ENCODE measurements around the gene RRM2. TPM values are rescaled to one million over a fixed set of nuclear protein-coding genes. Genes with fewer than 3 reads are reported as not detected.

RRM2 gene
- total RNA-seq, 4 donors from 2014 or later, result 1.7 to 4.6 TPM; not detected in 2

DNA sequence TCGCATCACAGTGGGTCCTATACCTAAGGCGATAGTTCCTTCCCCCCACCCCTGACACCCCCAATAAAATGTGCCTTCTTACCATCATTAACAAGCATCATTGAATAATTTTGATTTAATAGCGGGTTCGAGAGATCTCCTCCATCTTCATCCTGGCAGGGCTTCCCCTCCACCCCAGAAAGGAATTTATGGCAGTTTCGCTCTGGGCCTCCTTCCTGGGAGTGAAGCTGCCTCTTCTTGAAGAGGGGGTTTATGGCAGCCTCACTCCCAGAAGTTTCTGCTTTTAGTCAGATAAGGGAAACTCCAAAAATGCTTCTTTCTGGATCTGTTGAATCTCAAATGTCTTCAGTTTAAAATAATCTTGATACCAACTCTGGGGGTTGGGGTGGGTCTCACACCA lies 45.7 kb downstream of the RRM2 start:
- Histone ChIP-seq H3K4me3 (no peak overlapping the region), H3K36me3 (no peaks in the 10 kb centered on the region), H3K27me3 (no peaks in the 10 kb centered on the region), H3K4me1 (no peaks in the 10 kb centered on the region), H3K9me3 (no peaks in the 10 kb centered on the region), H3K27ac (replicated peaks in 1 of 4) (no peak overlapping the region)
- 94% methylated on average over 5 of the region's 5 CpGs for WGBS
- TF ChIP-seq, protein P1, sequence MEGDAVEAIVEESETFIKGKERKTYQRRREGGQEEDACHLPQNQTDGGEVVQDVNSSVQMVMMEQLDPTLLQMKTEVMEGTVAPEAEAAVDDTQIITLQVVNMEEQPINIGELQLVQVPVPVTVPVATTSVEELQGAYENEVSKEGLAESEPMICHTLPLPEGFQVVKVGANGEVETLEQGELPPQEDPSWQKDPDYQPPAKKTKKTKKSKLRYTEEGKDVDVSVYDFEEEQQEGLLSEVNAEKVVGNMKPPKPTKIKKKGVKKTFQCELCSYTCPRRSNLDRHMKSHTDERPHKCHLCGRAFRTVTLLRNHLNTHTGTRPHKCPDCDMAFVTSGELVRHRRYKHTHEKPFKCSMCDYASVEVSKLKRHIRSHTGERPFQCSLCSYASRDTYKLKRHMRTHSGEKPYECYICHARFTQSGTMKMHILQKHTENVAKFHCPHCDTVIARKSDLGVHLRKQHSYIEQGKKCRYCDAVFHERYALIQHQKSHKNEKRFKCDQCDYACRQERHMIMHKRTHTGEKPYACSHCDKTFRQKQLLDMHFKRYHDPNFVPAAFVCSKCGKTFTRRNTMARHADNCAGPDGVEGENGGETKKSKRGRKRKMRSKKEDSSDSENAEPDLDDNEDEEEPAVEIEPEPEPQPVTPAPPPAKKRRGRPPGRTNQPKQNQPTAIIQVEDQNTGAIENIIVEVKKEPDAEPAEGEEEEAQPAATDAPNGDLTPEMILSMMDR (IDR thresholded peaks at IDR 0.05), result no peak
- TF ChIP-seq POLR2AphosphoS5 (IDR thresholded peaks at IDR 0.05), result no peak
- TF ChIP-seq EP300 (IDR thresholded peaks at IDR 0.05), result no peak
- no peak for TF ChIP-seq POLR2A (IDR thresholded peaks at IDR 0.05; ENCODE audit: low read depth)
- no peak for DNase-seq (ENCODE audit: extremely low spot score)
- intact Hi-C loops (cut with DNase I), result no loop called here

GRCh38 chr2:10169053-10169578 lies 46.6 kb downstream of the RRM2 start:
- intact Hi-C loops (cut with DNase I), result no loop called here
- H3K9me3 ChIP-seq, result no peaks in the 10 kb centered on the region
- H3K27ac ChIP-seq (replicated peaks in 1 of 4), result no peak overlapping the region
- H3K27me3 ChIP-seq, result no peaks in the 10 kb centered on the region
- 94% methylated on average over 7 of the region's 7 CpGs for WGBS
- H3K4me3 ChIP-seq, result no peak overlapping the region
- no peak for TF ChIP-seq POLR2AphosphoS5 (IDR thresholded peaks at IDR 0.05)
- no peak for DNase-seq (ENCODE audit: extremely low spot score)
- no peaks in the 10 kb centered on the region for H3K4me1 ChIP-seq
- no peaks in the 10 kb centered on the region for H3K36me3 ChIP-seq

- H3K36me3 ChIP-seq, result no peaks in the 10 kb centered on the region
- WGBS, result 81% methylated on average over 10 of the region's 11 CpGs
- H3K4me1 ChIP-seq, result no peaks in the 10 kb centered on the region
- intact Hi-C loops (cut with DNase I), result no loop called here
- no peak for DNase-seq (ENCODE audit: extremely low spot score)
- no peaks in the 10 kb centered on the region for H3K9me3 ChIP-seq
- H3K4me3 ChIP-seq, result no peak overlapping the region
- no peaks in the 10 kb centered on the region for H3K27me3 ChIP-seq
- TF ChIP-seq EP300 (IDR thresholded peaks at IDR 0.05), result no peak
- TF ChIP-seq, protein P1 (IDR thresholded peaks at IDR 0.05), result no peak
- TF ChIP-seq POLR2A (IDR thresholded peaks at IDR 0.05; ENCODE audit: low read depth), result no peak
- TF ChIP-seq POLR2AphosphoS5 (IDR thresholded peaks at IDR 0.05), result no peak
- no peak overlapping the region for H3K27ac ChIP-seq (replicated peaks in 1 of 4)
Observed at GRCh38 chr2:10169581-10169980, 47.0 kb downstream of the RRM2 start.

DNA sequence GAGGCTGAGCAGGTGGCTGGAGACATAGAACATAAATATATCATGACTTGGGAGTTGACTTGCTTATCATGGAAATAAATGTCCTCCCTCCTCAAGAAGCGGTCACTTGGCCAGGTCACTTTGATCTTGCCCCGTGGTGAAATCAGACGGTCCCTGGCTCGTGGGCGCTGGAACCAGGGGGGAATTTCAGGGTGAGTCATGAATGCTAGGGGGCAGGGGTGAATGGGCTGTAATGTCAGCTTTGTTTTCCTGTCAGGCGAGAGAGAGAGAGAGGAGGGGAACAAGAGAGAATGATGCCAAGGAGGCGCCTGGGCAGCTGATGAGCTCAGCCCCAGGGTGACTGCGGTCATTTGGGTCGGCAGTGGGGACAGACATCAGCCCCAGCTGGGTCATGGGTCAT lies 47.7 kb downstream of the RRM2 start:
- H3K27me3 ChIP-seq, result no peaks in the 10 kb centered on the region
- 70% methylated on average over 9 of the region's 9 CpGs for WGBS
- no peaks in the 10 kb centered on the region for H3K4me1 ChIP-seq
- DNase-seq (ENCODE audit: extremely low spot score), result no peak
- intact Hi-C loops (cut with DNase I), result no loop called here
- H3K9me3 ChIP-seq, result no peaks in the 10 kb centered on the region
- no peak overlapping the region for H3K27ac ChIP-seq (replicated peaks in 1 of 4)
- no peaks in the 10 kb centered on the region for H3K36me3 ChIP-seq
- TF ChIP-seq EP300 (IDR thresholded peaks at IDR 0.05) (no peak), POLR2AphosphoS5 (IDR thresholded peaks at IDR 0.05) (no peak), POLR2A (IDR thresholded peaks at IDR 0.05; ENCODE audit: low read depth) (no peak)
- TF ChIP-seq, protein P1 (IDR thresholded peaks at IDR 0.05), result no peak
- H3K4me3 ChIP-seq, result no peak overlapping the region

DNA sequence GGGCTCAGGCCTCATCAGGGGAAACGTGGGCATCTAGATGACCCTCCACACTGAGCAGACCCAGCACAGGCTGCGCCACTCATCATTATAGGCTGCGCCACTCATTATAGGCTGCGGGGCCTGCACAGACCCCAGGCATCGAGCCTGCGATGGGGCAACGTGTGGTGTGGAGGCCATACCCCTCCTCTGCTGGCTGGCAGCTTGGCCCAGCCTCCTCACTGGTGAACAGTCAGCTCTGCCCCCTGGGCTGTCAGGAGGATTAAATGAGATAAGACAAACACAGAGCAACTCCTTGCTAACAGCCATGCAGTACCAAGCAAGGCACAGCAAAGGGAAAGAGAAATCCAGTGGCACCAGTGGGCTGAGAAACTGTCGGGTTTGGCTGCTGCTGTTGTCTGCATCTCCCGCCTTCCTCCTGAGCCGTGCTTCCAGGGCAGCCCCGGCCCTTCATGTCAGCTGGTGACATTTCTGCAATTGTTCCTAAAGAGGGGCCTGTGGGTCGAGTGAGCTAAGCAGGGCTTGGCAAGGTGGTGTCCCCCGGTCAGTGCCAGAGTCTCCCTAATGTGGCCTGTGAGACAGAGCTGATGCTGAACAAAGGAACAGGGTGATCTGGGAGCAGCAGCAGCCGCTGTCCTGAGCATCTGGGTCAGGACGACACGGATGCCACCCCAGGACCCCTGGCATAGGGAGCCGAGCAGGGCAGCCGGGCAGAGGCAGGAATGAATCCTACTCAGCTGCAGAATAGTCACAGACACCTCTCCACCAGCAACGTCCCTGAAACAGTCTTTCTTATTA lies 48.7 kb downstream of the RRM2 start:
- Histone ChIP-seq H3K27ac (replicated peaks in 1 of 4) (no peak overlapping the region), H3K4me1 (no peaks in the 10 kb centered on the region), H3K27me3 (no peaks in the 10 kb centered on the region), H3K36me3 (no peaks in the 10 kb centered on the region), H3K9me3 (no peaks in the 10 kb centered on the region), H3K4me3 (no peak overlapping the region)
- DNase-seq (ENCODE audit: extremely low spot score), result no peak
- TF ChIP-seq, protein P1 (IDR thresholded peaks at IDR 0.05), result no peak
- no peak for TF ChIP-seq POLR2AphosphoS5 (IDR thresholded peaks at IDR 0.05)
- no peak for TF ChIP-seq POLR2A (IDR thresholded peaks at IDR 0.05; ENCODE audit: low read depth)
- no peak for TF ChIP-seq EP300 (IDR thresholded peaks at IDR 0.05)
- WGBS, result 94% methylated on average over 16 of the region's 19 CpGs
- intact Hi-C loops (cut with DNase I), result no loop called here
